ENCODE measurements around the gene TARBP1. TPM values are rescaled to one million over a fixed set of nuclear protein-coding genes. Genes with fewer than 3 reads are reported as not detected.
"Not testable (repeated sequence)": the region's sequence is repeated elsewhere in the genome, so short reads cannot be mapped to it uniquely, and the experiment has no call there.

TARBP1 gene
- total RNA-seq, 4 donors from 2014 or later = 19.9 to 44.4 (median 27.6) TPM

DNA sequence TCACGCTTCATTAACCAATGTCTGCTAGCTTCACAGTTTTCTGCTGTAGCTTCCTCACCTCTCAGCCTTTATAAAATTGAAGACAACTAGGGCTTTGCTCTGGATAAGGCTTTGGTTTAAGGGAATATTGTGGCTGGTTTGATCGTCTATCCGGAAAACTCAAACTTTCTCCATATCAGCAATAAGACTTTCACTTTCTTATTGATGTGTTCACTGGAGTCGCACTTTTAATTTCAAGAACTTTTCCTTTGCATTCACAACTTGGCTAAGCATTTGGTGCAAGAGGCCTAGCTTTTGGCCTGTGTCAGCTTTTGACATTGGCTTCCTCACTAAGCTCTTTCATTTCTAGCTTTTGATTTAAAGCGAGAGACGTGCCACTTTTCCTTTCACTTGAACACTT, 92.9 kb downstream of the TARBP1 start:
- H3K27me3 ChIP-seq = no peaks in the 10 kb centered on the region
- in situ Hi-C loops (cut with MboI; ENCODE audit: low pct_ligation_motif_present in 1 of 4, low pct_unique_long_range_greater_than_20kb in 1 of 4, low sequenced_read_pairs in 3 of 4) (no loop called here), intact Hi-C loops (cut with DNase I; ENCODE audit: low total_unique reads) (no loop called here)
- TF ChIP-seq EP300 (IDR thresholded peaks at IDR 0.05; ENCODE audit: low read depth) (no peak), POLR2A (IDR thresholded peaks at IDR 0.05) (no peak), CTCF (IDR thresholded peaks at IDR 0.05) (no peak), POLR2AphosphoS5 (IDR thresholded peaks at IDR 0.05) (no peak)
- whole genome bisulfite sequencing, 2 donors (ENCODE audit: low coverage in 1 of 2) = 86 to 93% methylated on average over 5 to 6 of the region's 6 CpGs
- peaks cover 0 to 4% (median 0%) of the 10 kb centered on the region in 4 donors for H3K36me3 ChIP-seq
- no peak overlapping the region for H3K27ac ChIP-seq
- no peaks in the 10 kb centered on the region for H3K4me1 ChIP-seq
- DNase-seq = no peak
- no peak overlapping the region for H3K4me3 ChIP-seq
- H3K9me3 ChIP-seq = no peaks in the 10 kb centered on the region

DNA sequence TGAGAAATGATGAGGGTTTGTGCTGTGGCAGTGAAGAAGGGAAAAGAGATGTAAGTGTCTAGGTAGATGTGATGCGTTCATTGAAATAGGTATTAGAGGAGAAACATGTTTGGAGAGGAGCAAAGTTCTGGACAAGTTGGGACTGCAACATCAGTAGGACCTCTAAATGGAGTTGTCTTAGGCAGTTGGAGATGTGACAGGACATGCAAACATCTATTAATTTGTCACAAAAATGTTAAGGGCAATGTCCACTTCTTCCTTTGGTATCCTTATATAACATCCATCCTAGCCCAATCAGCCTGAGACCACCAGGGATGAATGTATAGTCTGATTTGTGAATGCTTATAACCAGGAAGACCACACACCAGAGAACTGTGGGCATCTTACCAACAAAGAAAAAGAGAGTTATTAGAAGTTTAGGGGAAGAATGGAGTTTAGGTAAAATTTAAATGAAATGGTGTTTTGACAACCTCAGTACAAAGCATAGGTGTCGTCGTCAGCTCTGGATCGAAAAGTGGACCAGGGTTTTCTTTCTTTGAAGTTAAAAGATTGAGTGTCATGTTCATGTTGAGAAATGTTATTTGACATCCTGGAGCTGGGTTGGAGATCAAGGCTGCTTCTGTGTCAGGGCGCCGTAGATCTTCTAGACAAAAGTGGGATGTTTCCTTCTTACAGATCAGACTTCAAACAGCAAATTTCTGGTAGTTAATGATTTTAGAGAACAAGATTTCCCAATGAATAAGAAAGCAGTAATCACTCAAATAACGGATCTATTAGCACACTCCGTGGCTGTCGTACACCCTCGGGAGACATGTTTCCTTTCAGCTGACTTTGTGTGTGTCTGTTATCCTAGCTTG, 97.1 kb downstream of the TARBP1 start:
- peaks cover 0 to 31% (median 2%) of the 10 kb centered on the region in 4 donors for H3K36me3 ChIP-seq
- no peak for TF ChIP-seq POLR2A (IDR thresholded peaks at IDR 0.05)
- no peak for TF ChIP-seq EP300 (IDR thresholded peaks at IDR 0.05; ENCODE audit: low read depth)
- no peak for TF ChIP-seq CTCF (IDR thresholded peaks at IDR 0.05)
- TF ChIP-seq POLR2AphosphoS5 (IDR thresholded peaks at IDR 0.05) = no peak
- DNase-seq = no peak
- no peak overlapping the region for H3K4me3 ChIP-seq
- no peaks in the 10 kb centered on the region for H3K4me1 ChIP-seq
- no peak overlapping the region for H3K27ac ChIP-seq
- in situ Hi-C loops (cut with MboI; ENCODE audit: low pct_ligation_motif_present in 1 of 4, low pct_unique_long_range_greater_than_20kb in 1 of 4, low sequenced_read_pairs in 3 of 4) (no loop called here), intact Hi-C loops (cut with DNase I; ENCODE audit: low total_unique reads) (no loop called here)
- 90 to 93% methylated on average over 10 of the region's 10 CpGs for WGBS, 2 donors (ENCODE audit: low coverage in 1 of 2)
- H3K27me3 ChIP-seq = no peaks in the 10 kb centered on the region
- no peaks in the 10 kb centered on the region for H3K9me3 ChIP-seq

DNA sequence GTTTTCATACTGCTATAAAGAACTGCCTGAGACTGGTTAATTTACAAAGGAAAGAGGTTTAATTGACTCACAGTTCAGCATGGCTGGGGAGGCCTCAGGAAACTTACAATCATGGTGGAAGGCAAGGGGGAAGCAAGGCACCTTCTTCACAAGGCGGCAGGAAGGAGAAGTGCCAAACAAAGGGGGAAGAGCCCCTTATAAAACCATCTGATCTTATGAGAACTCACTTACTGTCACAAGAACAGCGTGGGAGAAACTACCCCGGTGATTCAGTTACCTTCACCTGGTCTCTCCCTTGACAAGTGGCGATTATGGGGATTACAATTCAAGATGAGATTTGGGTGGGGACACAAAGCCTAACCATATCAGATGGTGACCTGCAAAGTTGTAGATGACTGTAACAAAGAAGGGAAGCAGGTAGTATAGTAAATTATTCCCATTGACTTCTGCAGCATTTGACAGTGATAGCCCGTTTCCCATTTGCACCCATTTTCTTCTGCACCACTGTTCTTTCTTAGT, 99.3 kb downstream of the TARBP1 start:
- H3K4me3 ChIP-seq; H3K27ac ChIP-seq; intact Hi-C loops (cut with DNase I; ENCODE audit: low total_unique reads); H3K9me3 ChIP-seq; H3K27me3 ChIP-seq; DNase-seq; in situ Hi-C loops (cut with MboI; ENCODE audit: low pct_ligation_motif_present in 1 of 4, low pct_unique_long_range_greater_than_20kb in 1 of 4, low sequenced_read_pairs in 3 of 4); H3K4me1 ChIP-seq: not testable (repeated sequence)
- 95 to 100% methylated on average over 4 to 5 of the region's 5 CpGs for WGBS, 2 donors (ENCODE audit: low coverage in 1 of 2)
- H3K36me3 ChIP-seq = peaks cover 0 to 31% (median 2%) of the 10 kb centered on the region in 4 donors

- no peak overlapping the region for H3K4me3 ChIP-seq
- H3K9me3 ChIP-seq = no peaks in the 10 kb centered on the region
- H3K36me3 ChIP-seq = peaks cover 0 to 29% (median 0%) of the 10 kb centered on the region in 4 donors
- H3K4me1 ChIP-seq = peaks cover 8 to 24% (median 14%) of the 10 kb centered on the region in 4 donors
- in situ Hi-C loops (cut with MboI; ENCODE audit: low pct_ligation_motif_present in 1 of 4, low pct_unique_long_range_greater_than_20kb in 1 of 4, low sequenced_read_pairs in 3 of 4) (no loop called here), intact Hi-C loops (cut with DNase I; ENCODE audit: low total_unique reads) (no loop called here)
- H3K27me3 ChIP-seq = no peaks in the 10 kb centered on the region
- WGBS, 2 donors (ENCODE audit: low coverage in 1 of 2) = 90 to 96% methylated on average over 5 to 7 of the region's 7 CpGs
- TF ChIP-seq CTCF (IDR thresholded peaks at IDR 0.05) (no peak), POLR2A (IDR thresholded peaks at IDR 0.05) (no peak), EP300 (IDR thresholded peaks at IDR 0.05; ENCODE audit: low read depth) (no peak), POLR2AphosphoS5 (IDR thresholded peaks at IDR 0.05) (no peak)
- H3K27ac ChIP-seq = no peak overlapping the region
- no peak for DNase-seq
Observed at GRCh38 chr1:234375672-234376071, 103.3 kb downstream of the TARBP1 start.

All from transverse colon (tissue), 4 donors.